ENCODE results near the gene PER1.

The PER1 gene

DNA sequence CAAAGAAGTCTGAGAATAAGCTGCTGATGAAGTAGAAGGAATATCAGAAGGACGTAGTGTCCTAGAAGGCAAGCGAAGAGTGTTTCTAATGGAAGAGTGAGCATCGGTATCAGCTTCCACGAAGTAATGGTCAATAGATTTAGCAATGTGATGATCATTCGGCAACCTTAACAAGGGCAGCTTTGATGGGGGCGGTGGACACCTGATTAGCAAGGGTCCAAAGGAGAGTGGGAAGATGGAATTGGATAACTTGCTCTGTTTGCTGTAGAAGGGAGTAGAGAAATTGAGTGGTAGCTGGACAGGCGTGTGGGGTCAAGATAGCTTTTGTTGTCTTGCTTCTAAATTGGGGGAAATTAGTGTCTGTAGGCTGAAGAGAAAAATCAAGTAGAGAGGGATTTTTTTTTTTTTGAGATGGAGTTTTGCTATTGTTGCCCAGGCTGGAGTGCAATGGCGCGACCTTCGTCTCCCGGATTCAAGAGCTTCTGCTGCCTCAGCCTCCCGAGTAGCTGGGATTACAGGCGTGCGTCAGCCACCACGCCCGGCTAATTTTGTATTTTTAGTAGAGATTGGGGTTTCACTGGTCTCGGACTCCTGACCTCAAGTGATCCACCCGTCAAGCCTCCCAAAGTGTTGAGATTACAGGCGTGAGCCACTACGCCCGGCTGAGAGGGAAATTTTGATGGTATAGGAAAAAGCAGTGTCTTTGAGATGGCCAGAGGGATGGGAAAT is 14.4 kb downstream of the PER1 start:
- Histone ChIP-seq H3K4ac (ENCODE audit: low read depth in 1 of 2, low read length in 2 of 2) (no peak overlapping the region), H3K27me3 (ENCODE audit: control insufficient read depth in 1 of 2, insufficient read depth in 1 of 2, low read length in 2 of 2) (no peaks in the 10 kb centered on the region), H3K4me2 (ENCODE audit: low read length, poor library complexity, severe bottlenecking) (peak overlapping the region; percentile 68), H2BK5ac (ENCODE audit: low read depth, low read length, poor library complexity, severe bottlenecking) (no peak overlapping the region), H4K8ac (ENCODE audit: low read length) (peak overlapping the region; percentile 36), H2BK120ac (ENCODE audit: low read depth, low read length) (no peak overlapping the region), H3K9ac (ENCODE audit: low read length) (peak overlapping the region; percentile 66), H3K27ac (ENCODE audit: low read length, poor library complexity, severe bottlenecking) (peak overlapping the region; percentile 28), H2AFZ (ENCODE audit: low read depth, low read length) (no peak overlapping the region), H3K23ac (ENCODE audit: low read length in 2 of 2) (no peak overlapping the region), H3K36me3 (ENCODE audit: control insufficient read depth in 1 of 2, insufficient read depth in 2 of 2, low read depth in 1 of 2, low read length in 2 of 2) (peaks cover 30 to 31% of the 10 kb centered on the region in 2 experiments), H2AK5ac (ENCODE audit: low read length, severe bottlenecking) (no peak overlapping the region), H3K79me1 (replicated peaks; ENCODE audit: low read length, poor library complexity, severe bottlenecking) (peaks cover 2% of the 10 kb centered on the region), H3K4me3 (ENCODE audit: insufficient read depth in 1 of 2, low read depth in 1 of 2, low read length in 2 of 2) (peak overlapping the region; percentile 14 to 65), H2BK12ac (ENCODE audit: low read length in 2 of 2) (no peak overlapping the region), H3K4me1 (ENCODE audit: control insufficient read depth, insufficient read depth, low read depth, low read length) (peaks cover 5% of the 10 kb centered on the region), H2BK15ac (ENCODE audit: low read depth, poor library complexity, severe bottlenecking) (no peak overlapping the region), H4K91ac (ENCODE audit: low read length) (no peak overlapping the region), H3K9me3 (ENCODE audit: control insufficient read depth, low read length) (no peaks in the 10 kb centered on the region), H3K18ac (ENCODE audit: low read depth in 1 of 2, low read length in 2 of 2) (no peak overlapping the region), H3K14ac (ENCODE audit: low read length in 2 of 2) (no peak overlapping the region)
- 30% methylated on average over 21 of the region's 21 CpGs for WGBS
- DNase-seq = peak; percentile 38

DNA sequence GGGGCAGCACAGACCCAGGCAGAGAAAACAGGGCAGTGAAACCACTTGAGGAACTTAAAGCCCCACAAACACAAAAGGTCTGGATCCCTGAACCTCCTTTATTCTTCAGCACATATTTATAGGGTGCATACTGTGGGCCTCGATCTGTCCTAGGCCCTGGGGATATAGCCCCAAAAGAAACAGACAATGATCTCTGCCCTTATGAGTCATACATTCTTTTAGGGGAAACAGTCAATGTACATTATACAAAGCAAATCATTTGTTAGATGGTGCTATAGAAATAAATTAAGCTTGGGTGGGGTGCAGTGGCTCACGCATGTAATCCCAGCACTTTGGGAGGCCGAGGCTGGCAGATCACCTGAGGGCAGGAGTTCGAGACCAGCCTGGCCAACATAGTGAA is 18.3 kb downstream of the PER1 start:
- Histone ChIP-seq H3K14ac (ENCODE audit: low read length in 2 of 2) (no peak overlapping the region), H2BK12ac (ENCODE audit: low read length in 2 of 2) (no peak overlapping the region), H3K4me1 (ENCODE audit: control insufficient read depth, insufficient read depth, low read depth, low read length) (peaks cover 3% of the 10 kb centered on the region), H3K4me3 (ENCODE audit: insufficient read depth in 1 of 2, low read depth in 1 of 2, low read length in 2 of 2) (no peak overlapping the region), H2AFZ (ENCODE audit: low read depth, low read length) (no peak overlapping the region), H3K23ac (ENCODE audit: low read length in 2 of 2) (no peak overlapping the region), H3K79me1 (replicated peaks; ENCODE audit: low read length, poor library complexity, severe bottlenecking) (no peaks in the 10 kb centered on the region), H4K91ac (ENCODE audit: low read length) (no peak overlapping the region), H3K4me2 (ENCODE audit: low read length, poor library complexity, severe bottlenecking) (no peak overlapping the region), H4K8ac (ENCODE audit: low read length) (no peak overlapping the region), H2BK15ac (ENCODE audit: low read depth, poor library complexity, severe bottlenecking) (no peak overlapping the region), H3K9me3 (ENCODE audit: control insufficient read depth, low read length) (no peaks in the 10 kb centered on the region), H2BK120ac (ENCODE audit: low read depth, low read length) (no peak overlapping the region), H3K9ac (ENCODE audit: low read length) (no peak overlapping the region), H3K27me3 (ENCODE audit: control insufficient read depth in 1 of 2, insufficient read depth in 1 of 2, low read length in 2 of 2) (peaks cover 0 to 4% of the 10 kb centered on the region in 2 experiments), H3K36me3 (ENCODE audit: control insufficient read depth in 1 of 2, insufficient read depth in 2 of 2, low read depth in 1 of 2, low read length in 2 of 2) (no peaks in the 10 kb centered on the region), H2BK5ac (ENCODE audit: low read depth, low read length, poor library complexity, severe bottlenecking) (no peak overlapping the region), H3K27ac (ENCODE audit: low read length, poor library complexity, severe bottlenecking) (no peak overlapping the region), H3K4ac (ENCODE audit: low read depth in 1 of 2, low read length in 2 of 2) (no peak overlapping the region), H2AK5ac (ENCODE audit: low read length, severe bottlenecking) (no peak overlapping the region), H3K18ac (ENCODE audit: low read depth in 1 of 2, low read length in 2 of 2) (no peak overlapping the region)
- 65% methylated on average over 4 of the region's 4 CpGs for WGBS
- DNase-seq = no peak

DNA sequence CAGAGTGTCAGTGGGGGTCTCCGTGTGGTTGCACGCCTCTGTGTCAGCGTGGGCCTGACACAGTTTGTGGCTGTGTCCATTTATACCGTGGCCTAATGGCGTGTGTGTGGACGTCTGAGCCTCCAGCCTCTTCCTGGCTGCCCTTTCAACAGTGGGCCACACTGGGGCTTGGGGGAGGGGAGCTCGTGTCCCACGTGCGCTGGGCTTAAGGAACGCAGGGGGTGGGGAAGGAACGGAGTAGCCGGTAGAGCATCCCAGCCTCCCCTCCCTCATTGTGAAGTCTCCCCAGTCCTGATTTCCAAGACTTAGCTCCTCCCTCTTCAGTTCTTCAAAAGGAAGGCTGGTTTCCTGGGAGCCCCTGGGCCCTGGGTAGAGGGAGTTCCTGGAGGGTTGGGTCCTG is 18.8 kb downstream of the PER1 start:
- Histone ChIP-seq H2BK120ac (ENCODE audit: low read depth, low read length) (peak overlapping the region; percentile 29), H3K23ac (ENCODE audit: low read length in 2 of 2) (no peak overlapping the region), H2AK5ac (ENCODE audit: low read length, severe bottlenecking) (no peak overlapping the region), H3K4me3 (ENCODE audit: insufficient read depth in 1 of 2, low read depth in 1 of 2, low read length in 2 of 2) (no peak overlapping the region), H3K4me2 (ENCODE audit: low read length, poor library complexity, severe bottlenecking) (no peak overlapping the region), H3K9ac (ENCODE audit: low read length) (no peak overlapping the region), H2BK15ac (ENCODE audit: low read depth, poor library complexity, severe bottlenecking) (no peak overlapping the region), H3K9me3 (ENCODE audit: control insufficient read depth, low read length) (no peaks in the 10 kb centered on the region), H2BK5ac (ENCODE audit: low read depth, low read length, poor library complexity, severe bottlenecking) (no peak overlapping the region), H3K27ac (ENCODE audit: low read length, poor library complexity, severe bottlenecking) (no peak overlapping the region), H3K4ac (ENCODE audit: low read depth in 1 of 2, low read length in 2 of 2) (no peak overlapping the region), H2BK12ac (ENCODE audit: low read length in 2 of 2) (peak overlapping the region in 1 of 2 experiments; percentile 33), H3K79me1 (replicated peaks; ENCODE audit: low read length, poor library complexity, severe bottlenecking) (no peaks in the 10 kb centered on the region), H3K14ac (ENCODE audit: low read length in 2 of 2) (no peak overlapping the region), H3K27me3 (ENCODE audit: control insufficient read depth in 1 of 2, insufficient read depth in 1 of 2, low read length in 2 of 2) (peaks cover 0 to 4% of the 10 kb centered on the region in 2 experiments), H3K36me3 (ENCODE audit: control insufficient read depth in 1 of 2, insufficient read depth in 2 of 2, low read depth in 1 of 2, low read length in 2 of 2) (no peaks in the 10 kb centered on the region), H4K91ac (ENCODE audit: low read length) (peak overlapping the region; percentile 30), H3K18ac (ENCODE audit: low read depth in 1 of 2, low read length in 2 of 2) (peak overlapping the region in 1 of 2 experiments; percentile 28), H3K4me1 (ENCODE audit: control insufficient read depth, insufficient read depth, low read depth, low read length) (peaks cover 3% of the 10 kb centered on the region), H4K8ac (ENCODE audit: low read length) (peak overlapping the region; percentile 52), H2AFZ (ENCODE audit: low read depth, low read length) (no peak overlapping the region)
- 86% methylated on average over 6 of the region's 12 CpGs for WGBS
- no peak for DNase-seq

DNA sequence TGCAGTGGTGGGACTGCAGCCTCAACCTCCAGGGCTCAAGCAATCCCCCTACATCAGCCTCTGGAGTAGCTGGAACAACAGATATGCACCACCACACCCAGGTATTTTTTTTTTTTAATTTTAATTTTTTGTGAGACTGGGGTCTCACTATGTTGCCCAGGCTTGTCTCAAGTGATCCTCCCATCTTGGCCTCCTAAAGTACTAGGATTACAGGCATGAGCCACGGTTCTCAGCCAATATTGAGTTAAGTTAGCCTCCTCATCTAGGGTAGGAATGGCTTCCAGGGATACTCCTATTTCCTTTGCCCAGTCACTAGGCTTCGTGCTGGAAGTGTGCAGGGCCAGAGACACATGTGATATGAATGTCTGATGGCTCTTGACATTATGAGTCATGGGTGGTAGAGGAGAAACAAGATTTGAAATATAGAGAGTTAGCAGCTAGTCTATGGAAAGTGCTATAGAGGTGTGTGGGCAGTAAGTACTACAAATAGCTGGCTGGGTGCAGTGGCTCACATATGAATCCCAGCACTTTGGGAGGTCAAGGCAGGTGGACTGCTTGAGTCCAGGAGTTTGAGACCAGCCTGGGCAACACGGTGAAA is 20.3 kb downstream of the PER1 start:
- no peak overlapping the region for H2AFZ ChIP-seq (ENCODE audit: low read depth, low read length)
- H3K18ac ChIP-seq (ENCODE audit: low read depth in 1 of 2, low read length in 2 of 2) = no peak overlapping the region
- 42% methylated on average over 2 of the region's 3 CpGs for WGBS

More for the DNA sequence above, 20.3 kb downstream of the PER1 start:
- Histone ChIP-seq H3K9ac (ENCODE audit: low read length) (no peak overlapping the region), H3K14ac (ENCODE audit: low read length in 2 of 2) (no peak overlapping the region), H2AK5ac (ENCODE audit: low read length, severe bottlenecking) (no peak overlapping the region), H3K4me1 (ENCODE audit: control insufficient read depth, insufficient read depth, low read depth, low read length) (no peaks in the 10 kb centered on the region), H3K4ac (ENCODE audit: low read depth in 1 of 2, low read length in 2 of 2) (no peak overlapping the region), H3K79me1 (replicated peaks; ENCODE audit: low read length, poor library complexity, severe bottlenecking) (no peaks in the 10 kb centered on the region), H4K91ac (ENCODE audit: low read length) (no peak overlapping the region), H3K4me3 (ENCODE audit: insufficient read depth in 1 of 2, low read depth in 1 of 2, low read length in 2 of 2) (no peak overlapping the region), H3K4me2 (ENCODE audit: low read length, poor library complexity, severe bottlenecking) (no peak overlapping the region), H3K36me3 (ENCODE audit: control insufficient read depth in 1 of 2, insufficient read depth in 2 of 2, low read depth in 1 of 2, low read length in 2 of 2) (no peaks in the 10 kb centered on the region), H4K8ac (ENCODE audit: low read length) (no peak overlapping the region), H3K27ac (ENCODE audit: low read length, poor library complexity, severe bottlenecking) (no peak overlapping the region), H2BK120ac (ENCODE audit: low read depth, low read length) (no peak overlapping the region), H2BK15ac (ENCODE audit: low read depth, poor library complexity, severe bottlenecking) (no peak overlapping the region), H2BK5ac (ENCODE audit: low read depth, low read length, poor library complexity, severe bottlenecking) (no peak overlapping the region), H3K23ac (ENCODE audit: low read length in 2 of 2) (no peak overlapping the region), H2BK12ac (ENCODE audit: low read length in 2 of 2) (no peak overlapping the region), H3K27me3 (ENCODE audit: control insufficient read depth in 1 of 2, insufficient read depth in 1 of 2, low read length in 2 of 2) (peaks cover 0 to 4% of the 10 kb centered on the region in 2 experiments), H3K9me3 (ENCODE audit: control insufficient read depth, low read length) (no peaks in the 10 kb centered on the region)
- DNase-seq = peak; percentile 53
